ENCODE results near the gene SLC36A2.

Gene SLC36A2

GRCh38 chr5:151347369-151347768 lies at the start of gene SLC36A2:
Gene SLC36A2 (minus strand): TSS chr5:151347559. CDS start chr5:151347460, 99 bp downstream.
- no peak for TF ChIP-seq CTCF (IDR thresholded peaks at IDR 0.05; ENCODE audit: low read depth, low read length)
- no peak for DNase-seq (ENCODE audit: extremely low read depth, low read depth)

GRCh38 chr5:151388960-151389359 lies 41.6 kb upstream of the SLC36A2 start:
- no peak for DNase-seq (ENCODE audit: extremely low read depth, low read depth)
- TF ChIP-seq CTCF (IDR thresholded peaks at IDR 0.05; ENCODE audit: low read depth, low read length) = no peak

GRCh38 chr5:151384106-151384505 lies 36.7 kb upstream of the SLC36A2 start:
- DNase-seq (ENCODE audit: extremely low read depth, low read depth) = no peak
- no peak for TF ChIP-seq CTCF (IDR thresholded peaks at IDR 0.05; ENCODE audit: low read depth, low read length)

GRCh38 chr5:151383011-151383410 lies 35.7 kb upstream of the SLC36A2 start:
- no peak for DNase-seq (ENCODE audit: extremely low read depth, low read depth)
- no peak for TF ChIP-seq CTCF (IDR thresholded peaks at IDR 0.05; ENCODE audit: low read depth, low read length)

- DNase-seq (ENCODE audit: extremely low read depth, low read depth) = no peak
- TF ChIP-seq CTCF (IDR thresholded peaks at IDR 0.05; ENCODE audit: low read depth, low read length) = no peak
These were observed 35.2 kb upstream of the SLC36A2 start for GRCh38 chr5:151382576-151382975.

- no peak for TF ChIP-seq CTCF (IDR thresholded peaks at IDR 0.05; ENCODE audit: low read depth, low read length)
- no peak for DNase-seq (ENCODE audit: extremely low read depth, low read depth)
These were observed 34.5 kb upstream of the SLC36A2 start for GRCh38 chr5:151381899-151382298.

- no peak for TF ChIP-seq CTCF (IDR thresholded peaks at IDR 0.05; ENCODE audit: low read depth, low read length)
- DNase-seq (ENCODE audit: extremely low read depth, low read depth) = no peak
These were observed 31.3 kb upstream of the SLC36A2 start for GRCh38 chr5:151378616-151379015.
